DND-41 (cell line): ENCODE data around the gene NGLY1.

ENCODE experiments used
- ATAC-seq: fragments of 200-7000 bp; cut with Tn5 transposase; 3 replicates; pipeline ENCODE4 v1.9.1; 2021; ENCODE audit warnings: low read depth; ENCODE audit not compliant: insufficient read depth
- DNase-seq: peaks from one replicate; pipeline ENCODE4 v3.0.0-alpha.2; 2020
- H2AFZ ChIP-seq: 2 replicates; pipeline ENCODE4 v1.6.0; 2012; ENCODE audit warnings: low read depth, low read length
- H3K27ac ChIP-seq: 2 replicates; pipeline ENCODE4 v1.5.1; 2012; ENCODE audit warnings: low read length, inconsistent platforms
- H3K27me3 ChIP-seq: fragments of 200-600 bp; sonication (generic); 2 replicates; pipeline ENCODE4 v1.6.0; 2012; ENCODE audit warnings: low read length, mild to moderate bottlenecking, inconsistent platforms; ENCODE audit not compliant: insufficient read depth, poor library complexity
- H3K36me3 ChIP-seq: 2 replicates; pipeline ENCODE4 v1.5.1; 2012; ENCODE audit warnings: low read length, inconsistent platforms; ENCODE audit not compliant: insufficient read depth
- H3K4me1 ChIP-seq: 2 replicates; pipeline ENCODE4 v1.5.1; 2012; ENCODE audit warnings: mild to moderate bottlenecking, low read length; ENCODE audit not compliant: insufficient read depth
- H3K4me2 ChIP-seq: 2 replicates; pipeline ENCODE4 v1.6.0; 2012; ENCODE audit warnings: mild to moderate bottlenecking, moderate library complexity, low read length, inconsistent platforms; ENCODE audit not compliant: insufficient read depth
- H3K4me3 ChIP-seq, 2 experiments: fragments of 200-600 bp in 1 of 2; shearing (Covaris generic) in 1 of 2; 2 replicates each; pipeline ENCODE4 v1.5.1; 2012 to 2016; ENCODE audit warnings: inconsistent platforms in 2 of 2, low read length in 2 of 2, mild to moderate bottlenecking in 2 of 2, low read depth in 1 of 2, moderate library complexity in 1 of 2
- H3K79me2 ChIP-seq: 2 replicates; pipeline ENCODE4 v1.6.0; 2012; ENCODE audit warnings: low read length, inconsistent platforms; ENCODE audit not compliant: insufficient read depth
- H3K9ac ChIP-seq: 2 replicates; pipeline ENCODE4 v1.6.0; 2012; ENCODE audit warnings: low read depth, mild to moderate bottlenecking, inconsistent platforms, low read length, moderate library complexity
- H3K9me3 ChIP-seq: 2 replicates; pipeline ENCODE4 v1.5.1; 2012; ENCODE audit warnings: low read length, moderate library complexity, mild to moderate bottlenecking, inconsistent platforms; ENCODE audit not compliant: insufficient read depth, severe bottlenecking
- H4K20me1 ChIP-seq: 2 replicates; pipeline ENCODE4 v1.6.0; 2012; ENCODE audit warnings: low read length; ENCODE audit not compliant: insufficient read depth
- EZH2 ChIP-seq: IDR thresholded peaks from 3 replicates; pipeline ENCODE4 v1.6.1; 2012; ENCODE audit warnings: borderline replicate concordance, low read depth, mild to moderate bottlenecking, moderate library complexity, low read length, inconsistent platforms; ENCODE audit not compliant: severe bottlenecking
- TF ChIP-seq, protein P1 (sequence below): IDR thresholded peaks from 2 replicates; pipeline ENCODE4 v1.5.1; 2012; ENCODE audit warnings: borderline replicate concordance, low read length, moderate library complexity, mild to moderate bottlenecking; ENCODE audit not compliant: poor library complexity, severe bottlenecking; ENCODE audit errors: extremely low read depth

Gene NGLY1

DNA sequence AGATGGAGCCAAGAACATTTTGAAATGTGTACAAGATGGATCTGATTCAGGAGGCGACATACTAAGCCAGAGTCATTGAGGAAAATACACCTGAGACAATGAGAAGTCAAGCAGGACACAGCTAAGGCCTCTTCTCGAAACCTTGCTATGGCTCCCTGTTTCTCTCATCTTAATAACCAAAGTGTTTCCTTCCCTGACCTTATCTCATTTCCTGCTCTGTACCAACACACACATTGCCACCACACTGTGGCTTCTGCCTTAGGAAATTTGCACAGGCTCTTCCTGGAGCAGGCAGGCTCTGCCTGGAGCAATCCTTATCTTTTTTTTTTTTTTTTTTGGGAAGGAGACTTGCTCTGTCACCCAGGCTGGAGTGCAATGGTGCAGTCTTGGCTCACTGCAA lies 43.3 kb upstream of the NGLY1 start:
- Histone ChIP-seq H4K20me1 (no peaks in the 10 kb centered on the region), H3K9ac (no peak overlapping the region), H3K9me3 (no peaks in the 10 kb centered on the region), H3K27ac (no peak overlapping the region), H3K4me3 (no peak overlapping the region), H3K27me3 (peaks cover 8% of the 10 kb centered on the region), H3K36me3 (no peaks in the 10 kb centered on the region), H3K4me2 (no peak overlapping the region), H3K79me2 (no peaks in the 10 kb centered on the region), H3K4me1 (no peaks in the 10 kb centered on the region), H2AFZ (no peak overlapping the region)
- DNase-seq (no peak), ATAC-seq (peak; percentile 69)
- TF ChIP-seq, protein P1, sequence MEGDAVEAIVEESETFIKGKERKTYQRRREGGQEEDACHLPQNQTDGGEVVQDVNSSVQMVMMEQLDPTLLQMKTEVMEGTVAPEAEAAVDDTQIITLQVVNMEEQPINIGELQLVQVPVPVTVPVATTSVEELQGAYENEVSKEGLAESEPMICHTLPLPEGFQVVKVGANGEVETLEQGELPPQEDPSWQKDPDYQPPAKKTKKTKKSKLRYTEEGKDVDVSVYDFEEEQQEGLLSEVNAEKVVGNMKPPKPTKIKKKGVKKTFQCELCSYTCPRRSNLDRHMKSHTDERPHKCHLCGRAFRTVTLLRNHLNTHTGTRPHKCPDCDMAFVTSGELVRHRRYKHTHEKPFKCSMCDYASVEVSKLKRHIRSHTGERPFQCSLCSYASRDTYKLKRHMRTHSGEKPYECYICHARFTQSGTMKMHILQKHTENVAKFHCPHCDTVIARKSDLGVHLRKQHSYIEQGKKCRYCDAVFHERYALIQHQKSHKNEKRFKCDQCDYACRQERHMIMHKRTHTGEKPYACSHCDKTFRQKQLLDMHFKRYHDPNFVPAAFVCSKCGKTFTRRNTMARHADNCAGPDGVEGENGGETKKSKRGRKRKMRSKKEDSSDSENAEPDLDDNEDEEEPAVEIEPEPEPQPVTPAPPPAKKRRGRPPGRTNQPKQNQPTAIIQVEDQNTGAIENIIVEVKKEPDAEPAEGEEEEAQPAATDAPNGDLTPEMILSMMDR: no peak

DNA sequence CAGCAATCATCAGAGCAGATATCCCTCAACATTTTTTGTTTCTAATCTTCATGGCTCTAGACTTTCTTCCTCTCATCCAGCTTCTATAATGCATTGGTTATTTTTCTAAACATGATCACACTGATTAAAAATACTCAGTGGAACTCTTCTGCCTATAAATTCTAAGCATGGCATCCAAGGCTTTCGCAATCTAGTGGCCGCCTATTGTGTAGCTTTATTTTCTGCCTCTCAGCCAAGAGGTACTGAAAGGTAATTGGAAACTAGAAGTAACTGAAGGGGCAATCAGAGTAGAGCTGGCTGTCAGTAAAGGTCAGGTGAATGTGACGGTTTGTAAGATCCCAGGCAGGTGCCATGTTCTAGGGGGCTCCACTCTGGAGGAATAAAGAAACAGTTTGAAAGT lies 40.1 kb upstream of the NGLY1 start:
- H3K27me3 ChIP-seq: peaks cover 2% of the 10 kb centered on the region
- no peak for TF ChIP-seq EZH2
- TF ChIP-seq, protein P1: no peak
- no peaks in the 10 kb centered on the region for H4K20me1 ChIP-seq
- H3K36me3 ChIP-seq: no peaks in the 10 kb centered on the region
- no peak overlapping the region for H3K4me2 ChIP-seq
- ATAC-seq (no peak), DNase-seq (no peak)
- no peaks in the 10 kb centered on the region for H3K79me2 ChIP-seq
- no peak overlapping the region for H3K9ac ChIP-seq
- no peaks in the 10 kb centered on the region for H3K9me3 ChIP-seq
- no peaks in the 10 kb centered on the region for H3K4me1 ChIP-seq
- H3K27ac ChIP-seq: no peak overlapping the region
- no peak overlapping the region for H2AFZ ChIP-seq
- no peak overlapping the region for H3K4me3 ChIP-seq

DNA sequence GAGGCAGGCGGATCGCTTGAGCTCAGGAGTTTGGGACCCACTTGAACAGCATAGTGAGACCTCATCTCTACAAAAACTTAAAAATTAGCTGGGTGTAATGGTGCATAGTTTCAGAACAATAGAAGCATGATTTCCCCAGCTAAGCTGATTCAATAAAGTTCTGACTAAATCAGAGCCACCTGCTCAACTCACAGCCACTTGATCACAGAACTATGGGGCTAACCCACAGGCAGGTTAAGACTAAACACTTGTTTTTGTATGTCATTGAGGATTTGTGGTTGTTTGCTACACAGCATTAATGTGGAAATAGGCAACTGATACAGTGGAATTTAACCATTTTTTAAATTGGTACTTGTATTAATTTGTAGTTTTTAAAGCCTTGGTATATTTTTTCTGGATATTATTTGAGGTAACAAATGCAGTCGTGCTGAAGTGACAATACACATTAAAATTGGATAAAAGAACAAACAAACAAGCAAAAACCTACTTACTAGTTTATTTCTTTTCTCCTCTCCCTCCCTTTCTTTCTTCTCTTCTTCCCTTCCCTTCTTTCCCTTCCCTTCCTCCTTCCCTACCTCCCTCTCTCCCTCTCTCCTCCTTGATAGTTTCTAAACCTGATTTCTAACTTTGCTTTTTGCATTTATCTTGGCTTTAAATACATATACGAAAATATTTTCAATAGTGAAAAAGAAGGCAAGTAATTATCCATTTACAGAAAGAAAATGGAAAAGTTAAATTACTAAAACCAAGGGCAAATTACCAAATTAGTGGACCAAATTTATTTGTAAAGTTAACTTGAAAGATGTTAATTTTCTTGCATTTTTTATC lies 38.7 kb upstream of the NGLY1 start:
- H3K9me3 ChIP-seq: no peaks in the 10 kb centered on the region
- no peaks in the 10 kb centered on the region for H3K79me2 ChIP-seq
- no peaks in the 10 kb centered on the region for H3K4me1 ChIP-seq
- TF ChIP-seq EZH2: no peak
- TF ChIP-seq, protein P1: no peak
- ATAC-seq (no peak), DNase-seq (no peak)
- no peak overlapping the region for H2AFZ ChIP-seq
- H3K27ac ChIP-seq: no peak overlapping the region
- no peak overlapping the region for H3K4me2 ChIP-seq
- no peaks in the 10 kb centered on the region for H3K27me3 ChIP-seq
- H3K36me3 ChIP-seq: no peaks in the 10 kb centered on the region
- H4K20me1 ChIP-seq: no peaks in the 10 kb centered on the region
- no peak overlapping the region for H3K4me3 ChIP-seq
- H3K9ac ChIP-seq: no peak overlapping the region
